WTC11 (cell line): Measurements from ENCODE around the gene HMGXB3.

Experiments used
- EMX1 ChIP-seq: fragments of 250-450 bp; sonication (Bioruptor Pico); IDR thresholded peaks from 2 replicates; pipeline ENCODE4 v1.8.0; 2021; ENCODE audit warnings: mild to moderate bottlenecking
- SP1 ChIP-seq: sonication (generic); formaldehyde crosslinking; conservative IDR thresholded peaks from 2 replicates; pipeline ENCODE4 v1.8.1; 2022; ENCODE audit warnings: missing genetic modification reagents
- TEAD4 ChIP-seq: sonication (generic); formaldehyde crosslinking; IDR thresholded peaks from 2 replicates; pipeline ENCODE4 v1.8.0; 2022; ENCODE audit warnings: mild to moderate bottlenecking, missing genetic modification reagents
- ZNF121 ChIP-seq: sonication (generic); formaldehyde crosslinking; IDR thresholded peaks from 2 replicates; pipeline ENCODE4 v1.8.0; 2023; ENCODE audit warnings: missing genetic modification reagents
- TF ChIP-seq, protein P1 (sequence below): fragments of 200-600 bp; IDR thresholded peaks from 2 replicates; pipeline ENCODE4 v1.8.0; 2022; ENCODE audit warnings: antibody characterized with exemption
- TF ChIP-seq, protein P2 (sequence below): sonication (generic); formaldehyde crosslinking; IDR thresholded peaks from 2 replicates; pipeline ENCODE4 v1.8.1; 2022; ENCODE audit warnings: mild to moderate bottlenecking, missing genetic modification reagents, moderate library complexity, borderline replicate concordance

DNA sequence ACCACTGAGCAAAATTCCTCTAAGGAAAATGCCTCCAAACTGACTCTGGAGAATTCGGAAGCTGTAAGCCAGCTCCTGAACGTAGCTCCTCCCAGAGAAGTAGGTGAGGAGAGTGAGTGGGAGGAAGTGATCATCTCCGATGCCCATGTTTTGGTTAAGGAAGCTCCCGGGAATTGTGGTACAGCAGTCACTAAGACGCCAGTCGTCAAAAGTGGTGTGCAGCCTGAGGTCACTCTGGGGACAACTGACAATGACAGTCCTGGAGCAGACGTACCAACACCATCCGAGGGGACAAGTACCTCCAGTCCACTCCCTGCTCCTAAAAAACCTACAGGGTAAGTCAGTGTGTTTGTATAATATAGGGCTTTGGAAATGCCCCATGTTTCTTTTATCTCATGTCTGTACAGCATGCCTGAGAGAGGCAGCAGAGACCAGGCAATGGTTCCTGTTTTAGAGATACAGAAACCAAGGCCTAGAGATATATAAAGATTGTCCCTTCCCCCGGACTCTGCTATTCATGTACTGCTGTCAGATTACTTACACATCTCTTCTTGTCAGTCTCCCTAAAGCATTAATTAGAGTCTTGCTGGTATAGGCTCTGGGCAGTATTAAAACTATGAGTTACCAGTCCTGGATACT, 23.9 kb downstream of the HMGXB3 start:
- TF ChIP-seq EMX1 (CRISPR knock-in tag) (no peak), TEAD4 (CRISPR knock-in tag) (no peak), SP1 (CRISPR knock-in tag) (no peak), ZNF121 (CRISPR knock-in tag) (no peak)
- TF ChIP-seq, protein P1, sequence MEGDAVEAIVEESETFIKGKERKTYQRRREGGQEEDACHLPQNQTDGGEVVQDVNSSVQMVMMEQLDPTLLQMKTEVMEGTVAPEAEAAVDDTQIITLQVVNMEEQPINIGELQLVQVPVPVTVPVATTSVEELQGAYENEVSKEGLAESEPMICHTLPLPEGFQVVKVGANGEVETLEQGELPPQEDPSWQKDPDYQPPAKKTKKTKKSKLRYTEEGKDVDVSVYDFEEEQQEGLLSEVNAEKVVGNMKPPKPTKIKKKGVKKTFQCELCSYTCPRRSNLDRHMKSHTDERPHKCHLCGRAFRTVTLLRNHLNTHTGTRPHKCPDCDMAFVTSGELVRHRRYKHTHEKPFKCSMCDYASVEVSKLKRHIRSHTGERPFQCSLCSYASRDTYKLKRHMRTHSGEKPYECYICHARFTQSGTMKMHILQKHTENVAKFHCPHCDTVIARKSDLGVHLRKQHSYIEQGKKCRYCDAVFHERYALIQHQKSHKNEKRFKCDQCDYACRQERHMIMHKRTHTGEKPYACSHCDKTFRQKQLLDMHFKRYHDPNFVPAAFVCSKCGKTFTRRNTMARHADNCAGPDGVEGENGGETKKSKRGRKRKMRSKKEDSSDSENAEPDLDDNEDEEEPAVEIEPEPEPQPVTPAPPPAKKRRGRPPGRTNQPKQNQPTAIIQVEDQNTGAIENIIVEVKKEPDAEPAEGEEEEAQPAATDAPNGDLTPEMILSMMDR = no peak
- TF ChIP-seq, protein P2, sequence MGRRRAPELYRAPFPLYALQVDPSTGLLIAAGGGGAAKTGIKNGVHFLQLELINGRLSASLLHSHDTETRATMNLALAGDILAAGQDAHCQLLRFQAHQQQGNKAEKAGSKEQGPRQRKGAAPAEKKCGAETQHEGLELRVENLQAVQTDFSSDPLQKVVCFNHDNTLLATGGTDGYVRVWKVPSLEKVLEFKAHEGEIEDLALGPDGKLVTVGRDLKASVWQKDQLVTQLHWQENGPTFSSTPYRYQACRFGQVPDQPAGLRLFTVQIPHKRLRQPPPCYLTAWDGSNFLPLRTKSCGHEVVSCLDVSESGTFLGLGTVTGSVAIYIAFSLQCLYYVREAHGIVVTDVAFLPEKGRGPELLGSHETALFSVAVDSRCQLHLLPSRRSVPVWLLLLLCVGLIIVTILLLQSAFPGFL = no peak
